Measurements from ENCODE around the gene SLC4A3. TPM values are rescaled to one million over a fixed set of nuclear protein-coding genes. Genes with fewer than 3 reads are reported as not detected.

The SLC4A3 gene
- total RNA-seq, 1 experiment from 2014 or later = 23.0 TPM

GRCh38 chr2:219634171-219634940 is 6.9 kb downstream of the SLC4A3 start:
- H3K4me1 ChIP-seq (ENCODE audit: control insufficient read depth in 1 of 2, insufficient read depth in 2 of 2, low read length in 2 of 2) = peaks cover 0 to 8% of the 10 kb centered on the region in 2 experiments; a peak in 1 of 4 replicates
- H2AFZ ChIP-seq (ENCODE audit: low read depth, low read length, poor library complexity, severe bottlenecking) = no peak overlapping the region
- no peaks in the 10 kb centered on the region for H3K27me3 ChIP-seq (ENCODE audit: insufficient read depth, low read length)
- no peak for ATAC-seq
- H3K9me2 ChIP-seq (ENCODE audit: insufficient read depth) = no peaks in the 10 kb centered on the region
- peaks cover 0 to 21% of the 10 kb centered on the region in 2 experiments; a peak in 1 of 4 replicates for H3K36me3 ChIP-seq (ENCODE audit: control insufficient read depth in 1 of 2, insufficient read depth in 2 of 2, low read length in 2 of 2)
- H3K9me3 ChIP-seq (ENCODE audit: control insufficient read depth in 1 of 2, insufficient read depth in 1 of 2, low read depth in 1 of 2, low read length in 2 of 2) = no peaks in the 10 kb centered on the region
- H3K4me2 ChIP-seq (ENCODE audit: low read length) = no peak overlapping the region
- no peaks in the 10 kb centered on the region for H4K20me1 ChIP-seq (ENCODE audit: insufficient read depth)
- no peak for DNase-seq (ENCODE audit: low read depth, low spot score)
- no peaks in the 10 kb centered on the region; the same call in 1 of the 2 replicates for H3K79me2 ChIP-seq (ENCODE audit: insufficient read depth, low read length)
- CTCF ChIA-PET = interaction anchor here (0.6 kb wide), 1 partner anchor 11 kb away, joined by 3 read pairs; no protein-coding TSS in a partner anchor
- RAD21 ChIA-PET (ENCODE audit: low non-redundant PET in 1 of 2, low total read pairs in 2 of 2, uncharacterized antibody in 2 of 2, unreplicated experiment in 2 of 2) = no interaction called here
- no peak overlapping the region for H3K27ac ChIP-seq (ENCODE audit: low read depth, low read length)
- POLR2A ChIA-PET = no interaction called here
- TF ChIP-seq ZBTB33 (IDR thresholded peaks at IDR 0.05; ENCODE audit: extremely low read depth, insufficient replicate concordance, low read length) = no peak
- TF ChIP-seq TCF7L2 (IDR thresholded peaks at IDR 0.05; ENCODE audit: borderline replicate concordance, extremely low read depth, insufficient read depth, insufficient read length) = no peak
- no peak for TF ChIP-seq SRF (IDR thresholded peaks at IDR 0.05; ENCODE audit: low read depth)
- TF ChIP-seq ZFX (IDR thresholded peaks at IDR 0.05) = no peak
- TF ChIP-seq CTCF (IDR thresholded peaks at IDR 0.05 in 2 of 3, conservative IDR thresholded peaks at IDR 0.05 in 1 of 3; ENCODE audit: borderline replicate concordance in 1 of 3, insufficient read depth in 1 of 3, low read depth in 2 of 3, low read length in 2 of 3) = no peak
- no peak for TF ChIP-seq FOSL1 (IDR thresholded peaks at IDR 0.05; ENCODE audit: low read depth)
- TF ChIP-seq POLR2A (IDR thresholded peaks at IDR 0.05; ENCODE audit: borderline replicate concordance, extremely low read depth, insufficient read depth, insufficient read length) = no peak
- no peak for TF ChIP-seq CBX3 (IDR thresholded peaks at IDR 0.05; ENCODE audit: low read depth)
- TF ChIP-seq JUND (IDR thresholded peaks at IDR 0.05) = no peak
- no peak for TF ChIP-seq POLR2AphosphoS5 (IDR thresholded peaks at IDR 0.05; ENCODE audit: low read depth, low read length)
- intact Hi-C loops (cut with micrococcal nuclease) = no loop called here
- no peak overlapping the region for H3K4me3 ChIP-seq (replicated peaks in 1 of 2; ENCODE audit: low read depth in 1 of 2, low read length in 2 of 2)
- H3K9ac ChIP-seq (ENCODE audit: low read length) = no peak overlapping the region
- BruUV-seq (replicated peaks) = no TSS peak

Measured in HCT116 (cell line).